ENCODE results near the gene NINJ1. TPM values are rescaled to one million over a fixed set of nuclear protein-coding genes. Genes with fewer than 3 reads are reported as not detected.
"Not testable (repeated sequence)": the region's sequence is repeated elsewhere in the genome, so short reads cannot be mapped to it uniquely, and the experiment has no call there.

Gene NINJ1
- total RNA-seq, 4 donors from 2014 or later: 47.0 to 56.8 (median 54.5) TPM

GRCh38 chr9:93105620-93106019 lies 28.4 kb downstream of the NINJ1 start:
- Histone ChIP-seq H3K36me3 (peaks cover 0 to 21% (median 0%) of the 10 kb centered on the region in 3 donors), H3K27ac (no peak overlapping the region), H3K4me1 (no peaks in the 10 kb centered on the region), H3K4me3 (no peak overlapping the region), H3K27me3 (no peaks in the 10 kb centered on the region), H3K9me3 (peaks cover 0 to 3% (median 0%) of the 10 kb centered on the region in 4 donors)
- DNase-seq: no peak
- TF ChIP-seq CTCF (IDR thresholded peaks at IDR 0.05): no peak
- TF ChIP-seq POLR2A (IDR thresholded peaks at IDR 0.05): no peak

GRCh38 chr9:93101086-93101485 lies 33.0 kb downstream of the NINJ1 start:
- DNase-seq: peak in 1 of 3 donors; percentile 15
- not testable (repeated sequence) for H3K27me3 ChIP-seq, H3K36me3 ChIP-seq, H3K4me3 ChIP-seq, H3K27ac ChIP-seq, H3K9me3 ChIP-seq
- H3K4me1 ChIP-seq: peaks cover 6 to 34% (median 18%) of the 10 kb centered on the region in 4 donors

GRCh38 chr9:93100276-93100636 lies 33.8 kb downstream of the NINJ1 start:
- Histone ChIP-seq H3K36me3 (no peaks in the 10 kb centered on the region), H3K27ac (no peak overlapping the region), H3K9me3 (peaks cover 0 to 3% (median 0%) of the 10 kb centered on the region in 4 donors), H3K4me1 (peaks cover 6 to 34% (median 18%) of the 10 kb centered on the region in 4 donors), H3K27me3 (no peaks in the 10 kb centered on the region), H3K4me3 (no peak overlapping the region)
- TF ChIP-seq POLR2A (IDR thresholded peaks at IDR 0.05): no peak
- DNase-seq: peak in 1 of 3 donors; percentile 21

- H3K4me1 ChIP-seq: peaks cover 6 to 34% (median 20%) of the 10 kb centered on the region in 4 donors
- no peak overlapping the region for H3K4me3 ChIP-seq
- no peaks in the 10 kb centered on the region for H3K27me3 ChIP-seq
- H3K36me3 ChIP-seq: no peaks in the 10 kb centered on the region
- H3K27ac ChIP-seq: peak overlapping the region in 2 of 4 donors; percentile 18 to 96
- peak in 2 of 3 donors; percentile 44 for DNase-seq
- H3K9me3 ChIP-seq: peaks cover 0 to 3% (median 0%) of the 10 kb centered on the region in 4 donors
- no peak for TF ChIP-seq POLR2A (IDR thresholded peaks at IDR 0.05)
- TF ChIP-seq CTCF (IDR thresholded peaks at IDR 0.05): no peak
Observed at GRCh38 chr9:93099551-93100275, 34.3 kb downstream of the NINJ1 start.

GRCh38 chr9:93098236-93098946 lies 35.7 kb downstream of the NINJ1 start:
- TF ChIP-seq CTCF (IDR thresholded peaks at IDR 0.05) (no peak), POLR2A (IDR thresholded peaks at IDR 0.05) (no peak)
- no peaks in the 10 kb centered on the region for H3K27me3 ChIP-seq
- no peaks in the 10 kb centered on the region for H3K36me3 ChIP-seq
- H3K4me3 ChIP-seq: peak overlapping the region in 2 of 4 donors; percentile 2 to 99
- DNase-seq: peak; percentile 52 to 92 (median 82)
- no peaks in the 10 kb centered on the region for H3K9me3 ChIP-seq
- H3K4me1 ChIP-seq: peaks cover 6 to 46% (median 32%) of the 10 kb centered on the region in 4 donors
- peak overlapping the region; percentile 96 to 99 (median 97) for H3K27ac ChIP-seq

- H3K27me3 ChIP-seq: no peaks in the 10 kb centered on the region
- H3K9me3 ChIP-seq: no peaks in the 10 kb centered on the region
- H3K36me3 ChIP-seq: no peaks in the 10 kb centered on the region
- TF ChIP-seq CTCF (IDR thresholded peaks at IDR 0.05): no peak
- peak; percentile 33 to 40 for TF ChIP-seq POLR2A (IDR thresholded peaks at IDR 0.05)
- peak overlapping the region in 2 of 4 donors; percentile 99 for H3K4me3 ChIP-seq
- DNase-seq: peak in 1 of 3 donors; percentile 61
- H3K4me1 ChIP-seq: peaks cover 6 to 49% (median 38%) of the 10 kb centered on the region in 4 donors
- peak overlapping the region; percentile 96 to 99 (median 97) for H3K27ac ChIP-seq
Observed at GRCh38 chr9:93097511-93098201, 36.4 kb downstream of the NINJ1 start.

Measured in Peyer's patch (tissue), 4 donors.